DND-41 (cell line): ENCODE data around the gene LRRC37B.
A peak's percentile ranks its signal among the peaks of the same experiment; 100 is the strongest.
"Not testable (repeated sequence)": the region's sequence is repeated elsewhere in the genome, so short reads cannot be mapped to it uniquely, and the experiment has no call there.

Experiments used
- ATAC-seq: fragments of 200-7000 bp; cut with Tn5 transposase; 3 replicates; pipeline ENCODE4 v1.9.1; 2021; ENCODE audit warnings: low read depth; ENCODE audit not compliant: insufficient read depth
- DNase-seq: peaks from one replicate; pipeline ENCODE4 v3.0.0-alpha.2; 2020
- H2AFZ ChIP-seq: 2 replicates; pipeline ENCODE4 v1.6.0; 2012; ENCODE audit warnings: low read depth, low read length
- H3K27ac ChIP-seq: 2 replicates; pipeline ENCODE4 v1.5.1; 2012; ENCODE audit warnings: low read length, inconsistent platforms
- H3K27me3 ChIP-seq: fragments of 200-600 bp; sonication (generic); 2 replicates; pipeline ENCODE4 v1.6.0; 2012; ENCODE audit warnings: low read length, mild to moderate bottlenecking, inconsistent platforms; ENCODE audit not compliant: insufficient read depth, poor library complexity
- H3K36me3 ChIP-seq: 2 replicates; pipeline ENCODE4 v1.5.1; 2012; ENCODE audit warnings: low read length, inconsistent platforms; ENCODE audit not compliant: insufficient read depth
- H3K4me1 ChIP-seq: 2 replicates; pipeline ENCODE4 v1.5.1; 2012; ENCODE audit warnings: mild to moderate bottlenecking, low read length; ENCODE audit not compliant: insufficient read depth
- H3K4me2 ChIP-seq: 2 replicates; pipeline ENCODE4 v1.6.0; 2012; ENCODE audit warnings: mild to moderate bottlenecking, moderate library complexity, low read length, inconsistent platforms; ENCODE audit not compliant: insufficient read depth
- H3K4me3 ChIP-seq, 2 experiments: fragments of 200-600 bp in 1 of 2; shearing (Covaris generic) in 1 of 2; 2 replicates each; pipeline ENCODE4 v1.5.1; 2012 to 2016; ENCODE audit warnings: inconsistent platforms in 2 of 2, low read length in 2 of 2, mild to moderate bottlenecking in 2 of 2, low read depth in 1 of 2, moderate library complexity in 1 of 2
- H3K79me2 ChIP-seq: 2 replicates; pipeline ENCODE4 v1.6.0; 2012; ENCODE audit warnings: low read length, inconsistent platforms; ENCODE audit not compliant: insufficient read depth
- H3K9ac ChIP-seq: 2 replicates; pipeline ENCODE4 v1.6.0; 2012; ENCODE audit warnings: low read depth, mild to moderate bottlenecking, inconsistent platforms, low read length, moderate library complexity
- H3K9me3 ChIP-seq: 2 replicates; pipeline ENCODE4 v1.5.1; 2012; ENCODE audit warnings: low read length, moderate library complexity, mild to moderate bottlenecking, inconsistent platforms; ENCODE audit not compliant: insufficient read depth, severe bottlenecking
- H4K20me1 ChIP-seq: 2 replicates; pipeline ENCODE4 v1.6.0; 2012; ENCODE audit warnings: low read length; ENCODE audit not compliant: insufficient read depth

The LRRC37B gene

DNA sequence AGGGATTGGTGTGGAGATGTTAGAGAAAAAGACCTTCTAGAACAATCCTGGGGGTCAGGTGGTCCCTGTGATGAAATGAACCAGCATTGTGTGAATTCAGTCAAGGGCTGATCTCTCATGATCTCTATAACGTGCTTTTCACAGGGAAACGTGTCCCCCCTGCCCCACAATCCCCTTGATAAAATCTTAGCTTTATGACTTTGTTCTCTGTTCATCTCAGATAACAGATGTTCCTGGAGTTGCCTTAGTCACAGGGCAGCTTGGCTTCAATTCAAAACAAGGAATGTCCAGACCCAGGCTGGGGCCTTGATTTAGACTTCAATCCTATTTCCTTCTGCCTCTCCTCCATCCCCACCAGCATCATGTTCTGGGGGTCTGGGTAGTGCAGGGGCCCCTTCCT, 61.9 kb downstream of the LRRC37B start:
- not testable (repeated sequence) for H3K27me3 ChIP-seq, H4K20me1 ChIP-seq, H3K9ac ChIP-seq, DNase-seq, H3K79me2 ChIP-seq, H3K4me3 ChIP-seq, H3K27ac ChIP-seq, ATAC-seq, H3K4me1 ChIP-seq, H2AFZ ChIP-seq, H3K9me3 ChIP-seq, H3K36me3 ChIP-seq, H3K4me2 ChIP-seq

- not testable (repeated sequence) for H3K4me3 ChIP-seq, H3K27me3 ChIP-seq, H3K27ac ChIP-seq, H3K36me3 ChIP-seq, H4K20me1 ChIP-seq, H2AFZ ChIP-seq, H3K79me2 ChIP-seq, H3K9ac ChIP-seq, DNase-seq, ATAC-seq, H3K4me1 ChIP-seq, H3K4me2 ChIP-seq, H3K9me3 ChIP-seq
Observed at GRCh38 chr17:32071961-32072360, 64.8 kb downstream of the LRRC37B start.

- not testable (repeated sequence) for H3K36me3 ChIP-seq, H3K79me2 ChIP-seq, H3K4me1 ChIP-seq, DNase-seq, H3K4me3 ChIP-seq, ATAC-seq, H3K4me2 ChIP-seq, H2AFZ ChIP-seq, H3K27ac ChIP-seq, H3K9ac ChIP-seq, H3K27me3 ChIP-seq, H3K9me3 ChIP-seq, H4K20me1 ChIP-seq
Observed at GRCh38 chr17:32073131-32073530, 65.9 kb downstream of the LRRC37B start.

DNA sequence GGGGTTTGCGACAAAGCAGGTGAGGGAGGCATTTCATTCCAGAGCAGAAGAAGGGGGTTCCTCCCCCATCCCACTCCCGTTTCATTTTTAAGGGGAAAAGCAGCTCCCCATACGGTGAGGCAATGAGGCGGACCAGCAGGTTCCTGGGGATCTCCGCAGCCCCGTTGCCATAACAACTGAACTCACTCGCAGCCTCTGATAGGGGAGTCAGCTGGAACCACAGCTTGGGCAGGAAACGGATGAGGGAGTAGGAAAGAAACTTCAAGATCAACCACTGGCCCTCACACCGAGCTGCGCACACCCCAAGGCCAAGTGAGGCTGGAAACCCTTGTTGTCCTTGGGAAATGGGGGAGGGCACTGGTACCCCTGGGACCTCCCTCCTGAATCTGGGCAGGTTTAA, 72.6 kb downstream of the LRRC37B start:
- H3K27me3 ChIP-seq, H4K20me1 ChIP-seq, H3K79me2 ChIP-seq, H3K4me3 ChIP-seq, H3K36me3 ChIP-seq, H3K4me1 ChIP-seq, H3K9ac ChIP-seq, H3K27ac ChIP-seq, H2AFZ ChIP-seq, H3K9me3 ChIP-seq: not testable (repeated sequence)
- peak overlapping the region; percentile 46; the same call in 1 of the 2 replicates for H3K4me2 ChIP-seq
- DNase-seq (peak; percentile 74), ATAC-seq (peak; percentile 97)

DNA sequence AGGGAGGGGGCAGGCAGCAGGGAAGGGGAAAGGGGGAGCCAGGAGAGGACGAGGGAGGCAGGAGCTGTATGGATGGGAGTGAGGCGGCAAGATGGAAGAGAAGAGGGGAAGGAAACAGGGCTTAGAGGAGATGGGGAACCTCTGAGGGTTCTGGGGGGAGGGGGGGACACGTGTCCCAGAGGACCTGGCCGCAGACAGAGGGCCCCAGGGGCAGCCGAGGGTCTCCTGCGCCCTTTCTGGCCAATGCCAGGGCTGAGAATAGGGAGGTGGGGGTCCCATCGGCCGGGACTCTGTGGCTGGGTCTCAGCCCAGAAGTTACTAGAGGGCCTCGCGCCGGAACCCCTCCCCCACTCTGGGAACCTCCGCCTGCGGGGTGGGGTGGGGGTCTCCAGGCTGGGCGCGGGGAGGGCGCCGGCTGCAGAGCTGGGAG, 76.4 kb downstream of the LRRC37B start:
- H3K4me1 ChIP-seq, DNase-seq, H3K9me3 ChIP-seq, H4K20me1 ChIP-seq, ATAC-seq, H3K4me2 ChIP-seq, H3K36me3 ChIP-seq, H3K27me3 ChIP-seq, H2AFZ ChIP-seq, H3K9ac ChIP-seq, H3K4me3 ChIP-seq, H3K79me2 ChIP-seq, H3K27ac ChIP-seq: not testable (repeated sequence)

- H3K4me2 ChIP-seq, H3K79me2 ChIP-seq, H3K27ac ChIP-seq, H3K27me3 ChIP-seq, H4K20me1 ChIP-seq, H3K4me3 ChIP-seq, H3K9ac ChIP-seq, DNase-seq, H3K36me3 ChIP-seq, ATAC-seq, H3K4me1 ChIP-seq, H3K9me3 ChIP-seq, H2AFZ ChIP-seq: not testable (repeated sequence)
Observed at GRCh38 chr17:32084003-32084941, 77.1 kb downstream of the LRRC37B start.

GRCh38 chr17:32084942-32085829, 78.0 kb downstream of the LRRC37B start:
- H3K27me3 ChIP-seq, H3K9me3 ChIP-seq, H3K4me3 ChIP-seq, H3K36me3 ChIP-seq, DNase-seq, H3K79me2 ChIP-seq, H4K20me1 ChIP-seq, ATAC-seq, H2AFZ ChIP-seq, H3K27ac ChIP-seq, H3K4me1 ChIP-seq, H3K9ac ChIP-seq, H3K4me2 ChIP-seq: not testable (repeated sequence)

DNA sequence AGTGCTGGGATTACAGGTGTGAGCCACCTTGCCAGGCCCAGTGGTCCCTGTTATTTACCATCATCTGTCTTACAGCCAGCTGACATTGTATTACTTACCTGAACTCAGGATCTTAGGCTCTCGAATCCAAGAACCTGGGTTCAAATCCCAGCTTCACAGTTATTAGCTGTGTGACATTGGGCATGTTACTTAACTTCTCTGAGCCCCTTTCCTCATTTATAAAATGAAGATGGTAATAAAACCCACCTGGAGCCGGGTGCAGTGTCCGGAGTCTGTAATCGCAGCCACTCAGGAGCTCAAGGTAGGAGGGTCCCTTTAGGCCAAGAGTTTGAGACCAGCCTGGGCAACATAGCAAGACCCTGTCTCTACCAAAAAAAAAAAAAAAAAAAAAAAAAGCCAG, 79.7 kb downstream of the LRRC37B start:
- not testable (repeated sequence) for ATAC-seq, H3K9me3 ChIP-seq, H3K79me2 ChIP-seq, H3K9ac ChIP-seq, H4K20me1 ChIP-seq, H3K4me1 ChIP-seq, DNase-seq, H3K4me2 ChIP-seq, H2AFZ ChIP-seq, H3K27me3 ChIP-seq, H3K27ac ChIP-seq, H3K36me3 ChIP-seq, H3K4me3 ChIP-seq
